Neutrophil (primary cell): ENCODE results near the gene JMJD7.
A peak's percentile ranks its signal among the peaks of the same experiment; 100 is the strongest.

Experiments
- H3K27ac ChIP-seq: fragments of 200-600 bp; sonication (generic); 2 replicates; pipeline ENCODE4 v1.5.1; 2016; ENCODE audit warnings: mild to moderate bottlenecking, moderate library complexity
- H3K27me3 ChIP-seq: fragments of 200-600 bp; sonication (generic); 2 replicates; pipeline ENCODE4 v1.6.0; 2016; ENCODE audit warnings: mild to moderate bottlenecking
- H3K36me3 ChIP-seq: fragments of 200-600 bp; sonication (generic); 2 replicates; pipeline ENCODE4 v1.5.1; 2017
- H3K4me1 ChIP-seq, 2 experiments: fragments of 200-600 bp in 1 of 2; sonication (generic) in 1 of 2; 1 replicate in 1 of 2; 2 replicates in 1 of 2; pipeline versions ENCODE4 v1.5.1 to v1.6.1; 2013 to 2016; ENCODE audit warnings: low read depth in 1 of 2, low read length in 1 of 2, mild to moderate bottlenecking in 1 of 2, moderate library complexity in 1 of 2; ENCODE audit not compliant: control insufficient read depth in 1 of 2, insufficient read depth in 1 of 2
- H3K4me3 ChIP-seq, 2 experiments: fragments of 200-600 bp in 1 of 2; sonication (generic) in 1 of 2; 1 replicate in 1 of 2; 2 replicates in 1 of 2; pipeline ENCODE4 v1.5.1; 2013 to 2016; ENCODE audit warnings: low read depth in 1 of 2, low read length in 1 of 2, mild to moderate bottlenecking in 1 of 2, moderate library complexity in 1 of 2
- H3K9me3 ChIP-seq: fragments of 200-600 bp; sonication (generic); 2 replicates; pipeline ENCODE4 v1.5.1; 2016
- TF ChIP-seq, protein P1 (sequence below): fragments of 200-600 bp; sonication (generic); IDR thresholded peaks from 2 replicates; pipeline ENCODE4 v1.5.1; 2016; ENCODE audit warnings: antibody characterized with exemption

JMJD7 gene

DNA sequence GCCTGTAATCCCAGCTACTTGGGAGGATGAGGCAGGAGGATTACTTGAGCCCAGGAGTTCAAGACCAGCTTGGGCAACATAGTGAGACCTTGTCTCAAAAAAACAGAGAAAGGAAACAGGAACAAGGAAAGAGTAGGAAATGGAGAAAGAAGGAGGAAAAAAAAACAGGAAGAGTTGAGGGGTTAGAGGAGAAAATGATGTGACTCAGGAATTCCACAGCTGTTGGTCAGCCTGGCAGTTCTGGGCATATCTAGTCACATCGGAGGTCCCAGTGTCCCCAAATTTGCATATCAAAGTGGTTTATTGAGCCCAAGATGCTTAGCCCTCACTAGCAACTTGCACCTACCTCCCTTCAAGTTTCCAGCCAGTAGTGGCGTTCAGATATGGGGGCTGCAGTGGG lies 18.8 kb upstream of the JMJD7 start:
- H3K36me3 ChIP-seq: peaks cover 18% of the 10 kb centered on the region
- no peaks in the 10 kb centered on the region for H3K9me3 ChIP-seq
- no peak overlapping the region for H3K4me3 ChIP-seq
- TF ChIP-seq, protein P1, sequence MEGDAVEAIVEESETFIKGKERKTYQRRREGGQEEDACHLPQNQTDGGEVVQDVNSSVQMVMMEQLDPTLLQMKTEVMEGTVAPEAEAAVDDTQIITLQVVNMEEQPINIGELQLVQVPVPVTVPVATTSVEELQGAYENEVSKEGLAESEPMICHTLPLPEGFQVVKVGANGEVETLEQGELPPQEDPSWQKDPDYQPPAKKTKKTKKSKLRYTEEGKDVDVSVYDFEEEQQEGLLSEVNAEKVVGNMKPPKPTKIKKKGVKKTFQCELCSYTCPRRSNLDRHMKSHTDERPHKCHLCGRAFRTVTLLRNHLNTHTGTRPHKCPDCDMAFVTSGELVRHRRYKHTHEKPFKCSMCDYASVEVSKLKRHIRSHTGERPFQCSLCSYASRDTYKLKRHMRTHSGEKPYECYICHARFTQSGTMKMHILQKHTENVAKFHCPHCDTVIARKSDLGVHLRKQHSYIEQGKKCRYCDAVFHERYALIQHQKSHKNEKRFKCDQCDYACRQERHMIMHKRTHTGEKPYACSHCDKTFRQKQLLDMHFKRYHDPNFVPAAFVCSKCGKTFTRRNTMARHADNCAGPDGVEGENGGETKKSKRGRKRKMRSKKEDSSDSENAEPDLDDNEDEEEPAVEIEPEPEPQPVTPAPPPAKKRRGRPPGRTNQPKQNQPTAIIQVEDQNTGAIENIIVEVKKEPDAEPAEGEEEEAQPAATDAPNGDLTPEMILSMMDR: no peak
- no peak overlapping the region for H3K27ac ChIP-seq
- H3K27me3 ChIP-seq: no peaks in the 10 kb centered on the region
- peaks cover 0 to 3% of the 10 kb centered on the region in 2 experiments for H3K4me1 ChIP-seq

GRCh38 chr15:41809526-41810220 lies 18.2 kb upstream of the JMJD7 start:
- Histone ChIP-seq H3K36me3 (peaks cover 24% of the 10 kb centered on the region), H3K27ac (no peak overlapping the region), H3K9me3 (no peaks in the 10 kb centered on the region), H3K4me1 (peaks cover 0 to 3% of the 10 kb centered on the region in 2 experiments), H3K27me3 (no peaks in the 10 kb centered on the region), H3K4me3 (no peak overlapping the region)
- TF ChIP-seq, protein P1: no peak

DNA sequence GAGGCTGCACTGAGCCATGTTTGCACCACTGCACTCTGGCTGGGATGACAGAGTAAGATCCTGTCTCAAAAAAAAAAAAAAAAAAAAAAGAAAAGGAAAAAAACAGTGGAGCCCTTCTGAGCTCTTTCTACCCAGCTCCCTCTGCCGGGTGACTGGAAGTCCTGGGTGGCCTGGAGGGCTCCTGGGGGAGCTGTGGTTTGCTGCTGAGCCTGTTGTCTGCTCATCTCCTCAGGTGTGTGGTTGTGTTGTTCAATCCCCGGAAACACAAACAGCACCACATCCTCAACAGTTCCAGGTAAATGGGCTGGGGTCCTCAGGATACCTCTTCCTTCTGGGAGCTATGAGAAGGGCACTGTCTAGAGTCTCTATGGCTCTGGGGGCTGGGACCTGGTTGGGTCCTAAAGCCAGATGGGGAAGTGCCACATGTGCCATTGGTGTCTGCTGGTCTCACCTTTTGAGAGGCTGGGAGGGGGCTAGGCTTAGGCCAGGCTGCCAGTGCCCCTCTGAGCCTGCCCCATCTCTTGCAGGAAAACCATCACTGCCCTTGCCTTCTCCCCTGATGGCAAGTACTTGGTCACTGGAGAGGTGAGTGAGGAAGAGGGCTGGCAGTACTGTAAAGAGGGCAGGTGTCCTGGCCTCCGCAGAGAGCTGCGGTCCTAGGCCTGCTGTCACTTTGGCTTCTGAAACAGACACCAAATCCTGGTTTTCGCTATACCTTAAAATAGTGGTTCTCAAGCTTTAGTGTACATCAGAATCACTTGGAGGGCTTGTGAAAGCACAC lies 17.1 kb upstream of the JMJD7 start:
- Histone ChIP-seq H3K36me3 (peaks cover 33% of the 10 kb centered on the region), H3K4me3 (no peak overlapping the region), H3K4me1 (peaks cover 0 to 3% of the 10 kb centered on the region in 2 experiments), H3K9me3 (no peaks in the 10 kb centered on the region), H3K27ac (no peak overlapping the region), H3K27me3 (no peaks in the 10 kb centered on the region)
- TF ChIP-seq, protein P1: no peak

- TF ChIP-seq, protein P1: peak; percentile 77
- Histone ChIP-seq H3K36me3 (peaks cover 40% of the 10 kb centered on the region), H3K27ac (no peak overlapping the region), H3K4me3 (no peak overlapping the region), H3K4me1 (peaks cover 0 to 3% of the 10 kb centered on the region in 2 experiments), H3K9me3 (no peaks in the 10 kb centered on the region), H3K27me3 (no peaks in the 10 kb centered on the region)
These were observed 16.3 kb upstream of the JMJD7 start for GRCh38 chr15:41811432-41812195.

GRCh38 chr15:41812820-41813375 lies 15.0 kb upstream of the JMJD7 start:
- Histone ChIP-seq H3K27me3 (no peaks in the 10 kb centered on the region), H3K4me3 (no peak overlapping the region), H3K27ac (no peak overlapping the region), H3K4me1 (peaks cover 0 to 3% of the 10 kb centered on the region in 2 experiments), H3K9me3 (no peaks in the 10 kb centered on the region), H3K36me3 (peaks cover 53% of the 10 kb centered on the region)
- TF ChIP-seq, protein P1: no peak
